ENCODE results near the gene TMEM255B. TPM values are rescaled to one million over a fixed set of nuclear protein-coding genes. Genes with fewer than 3 reads are reported as not detected.
"Not testable (repeated sequence)": the region's sequence is repeated elsewhere in the genome, so short reads cannot be mapped to it uniquely, and the experiment has no call there.

Gene TMEM255B
- total RNA-seq, 1 donor from 2014 or later = 2.2 TPM

- no peak for DNase-seq (ENCODE audit: low spot score)
- no peak overlapping the region for H3K27ac Mint-ChIP-seq
- H3K36me3 Mint-ChIP-seq (ENCODE audit: low read depth) = no peaks in the 10 kb centered on the region
- H3K4me1 Mint-ChIP-seq (ENCODE audit: low read depth) = no peaks in the 10 kb centered on the region
- intact Hi-C loops (cut with micrococcal nuclease) = no loop called here
- no peak overlapping the region for H3K4me3 Mint-ChIP-seq
- no peaks in the 10 kb centered on the region for H3K9me3 Mint-ChIP-seq
- no peaks in the 10 kb centered on the region for H3K27me3 Mint-ChIP-seq (ENCODE audit: insufficient read depth)
Measured at GRCh38 chr13:113794764-113795173, 35.7 kb downstream of the TMEM255B start.

- H3K4me1 Mint-ChIP-seq (ENCODE audit: low read depth); H3K36me3 Mint-ChIP-seq (ENCODE audit: low read depth); H3K27me3 Mint-ChIP-seq (ENCODE audit: insufficient read depth); intact Hi-C loops (cut with micrococcal nuclease); H3K9me3 Mint-ChIP-seq; DNase-seq (ENCODE audit: low spot score); H3K27ac Mint-ChIP-seq; H3K4me3 Mint-ChIP-seq: not testable (repeated sequence)
Measured at GRCh38 chr13:113795362-113795761, 36.3 kb downstream of the TMEM255B start.

DNA sequence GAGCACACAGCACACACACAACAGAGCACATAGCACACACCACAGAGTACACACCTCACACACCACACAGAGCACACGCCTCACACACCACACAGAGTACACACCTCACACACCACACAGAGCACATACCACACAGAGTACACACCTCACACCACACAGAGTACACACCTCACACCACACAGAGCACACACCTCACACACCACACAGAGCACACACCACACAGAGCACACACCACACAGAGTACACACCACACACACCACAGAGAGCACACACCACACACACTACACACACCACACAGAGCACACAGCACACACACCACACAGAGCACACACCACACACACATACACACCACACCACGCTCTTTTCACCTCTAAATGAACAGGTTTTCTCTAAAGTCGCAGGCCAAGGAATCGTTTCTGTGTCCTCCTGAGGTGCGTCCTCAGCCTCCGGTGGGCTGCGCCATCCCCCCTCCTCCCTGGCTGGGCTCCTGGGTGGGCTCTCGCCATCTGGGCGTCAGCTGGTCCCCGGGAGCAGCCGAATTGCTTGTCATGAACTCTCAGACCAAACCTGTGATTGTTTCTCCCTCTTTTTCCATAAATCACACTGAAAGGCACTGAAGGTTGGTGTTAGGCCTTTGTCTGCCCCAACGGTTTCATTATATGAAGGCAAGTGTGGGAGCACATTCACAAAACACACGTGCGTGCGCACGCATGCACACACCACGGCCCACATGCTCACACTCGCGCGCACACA is 37.4 kb downstream of the TMEM255B start:
- no peak overlapping the region for H3K27ac Mint-ChIP-seq
- no peaks in the 10 kb centered on the region for H3K4me1 Mint-ChIP-seq (ENCODE audit: low read depth)
- H3K27me3 Mint-ChIP-seq (ENCODE audit: insufficient read depth) = no peaks in the 10 kb centered on the region
- no peak for DNase-seq (ENCODE audit: low spot score)
- H3K4me3 Mint-ChIP-seq = no peak overlapping the region
- H3K9me3 Mint-ChIP-seq = no peaks in the 10 kb centered on the region
- H3K36me3 Mint-ChIP-seq (ENCODE audit: low read depth) = no peaks in the 10 kb centered on the region
- intact Hi-C loops (cut with micrococcal nuclease) = no loop called here

DNA sequence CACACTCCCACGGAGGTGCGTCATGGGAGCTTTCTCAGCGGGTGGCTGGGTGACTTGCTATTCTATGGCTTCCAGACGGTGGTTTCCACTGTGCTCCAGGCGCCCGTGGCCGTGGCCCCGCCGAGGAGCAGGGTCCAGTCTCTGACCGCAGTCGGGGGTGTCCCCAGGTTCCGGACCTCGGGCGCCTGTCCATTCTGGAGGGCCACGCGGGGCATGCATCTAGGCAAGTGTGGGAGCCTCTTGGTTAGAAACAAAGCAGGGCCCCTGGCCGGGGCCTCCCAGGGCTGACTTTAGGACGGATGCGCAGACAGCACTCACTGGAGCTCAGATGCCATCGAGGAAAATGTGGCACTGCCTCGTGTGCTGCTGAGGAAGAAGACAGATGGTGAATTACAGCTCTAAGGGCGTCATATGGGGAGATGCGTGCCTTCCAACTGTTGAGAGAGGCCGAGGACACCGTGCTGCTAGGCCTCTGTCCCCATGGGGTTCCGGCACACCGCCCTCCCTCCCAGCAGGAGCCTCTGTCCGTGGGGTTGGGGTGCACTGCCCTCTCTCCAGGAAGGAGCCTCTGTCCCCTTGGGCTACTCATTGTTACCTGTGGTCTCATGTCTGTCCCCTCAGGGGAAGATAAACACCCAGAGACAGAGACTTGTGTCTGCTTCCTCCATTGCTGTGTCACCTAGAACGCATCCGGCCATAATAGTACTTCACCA is 38.1 kb downstream of the TMEM255B start:
- no peak overlapping the region for H3K4me3 Mint-ChIP-seq
- no peak for DNase-seq (ENCODE audit: low spot score)
- no peaks in the 10 kb centered on the region for H3K36me3 Mint-ChIP-seq (ENCODE audit: low read depth)
- no peaks in the 10 kb centered on the region for H3K9me3 Mint-ChIP-seq
- no peaks in the 10 kb centered on the region for H3K4me1 Mint-ChIP-seq (ENCODE audit: low read depth)
- intact Hi-C loops (cut with micrococcal nuclease) = no loop called here
- no peaks in the 10 kb centered on the region for H3K27me3 Mint-ChIP-seq (ENCODE audit: insufficient read depth)
- no peak overlapping the region for H3K27ac Mint-ChIP-seq

DNA sequence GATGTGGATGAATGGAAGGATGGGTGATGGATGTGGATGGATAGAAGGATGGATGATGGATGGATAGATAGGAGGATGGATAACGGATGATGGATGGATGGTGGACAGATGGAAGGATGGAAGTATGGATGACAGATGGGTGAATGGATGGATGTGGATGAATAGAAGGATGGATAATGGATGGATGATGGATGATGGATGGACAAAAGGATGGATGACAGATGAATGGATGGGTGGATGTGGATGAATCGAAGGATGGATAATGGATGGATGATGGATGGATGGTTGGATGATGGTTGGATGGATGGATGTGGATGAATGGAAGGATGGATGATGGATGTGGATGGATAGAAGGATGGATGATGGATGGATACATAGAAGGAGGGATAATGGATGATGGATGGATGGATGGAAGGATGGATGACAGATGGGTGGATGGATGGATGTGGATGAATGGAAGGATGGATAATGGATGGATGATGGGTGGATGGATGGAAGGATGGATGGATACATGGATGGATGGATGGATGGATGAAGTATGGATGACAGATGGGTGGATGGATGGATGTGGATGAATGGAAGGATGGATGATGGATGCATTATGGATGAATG is 39.3 kb downstream of the TMEM255B start:
- no peaks in the 10 kb centered on the region for H3K36me3 Mint-ChIP-seq (ENCODE audit: low read depth)
- H3K27me3 Mint-ChIP-seq (ENCODE audit: insufficient read depth) = no peaks in the 10 kb centered on the region

DNA sequence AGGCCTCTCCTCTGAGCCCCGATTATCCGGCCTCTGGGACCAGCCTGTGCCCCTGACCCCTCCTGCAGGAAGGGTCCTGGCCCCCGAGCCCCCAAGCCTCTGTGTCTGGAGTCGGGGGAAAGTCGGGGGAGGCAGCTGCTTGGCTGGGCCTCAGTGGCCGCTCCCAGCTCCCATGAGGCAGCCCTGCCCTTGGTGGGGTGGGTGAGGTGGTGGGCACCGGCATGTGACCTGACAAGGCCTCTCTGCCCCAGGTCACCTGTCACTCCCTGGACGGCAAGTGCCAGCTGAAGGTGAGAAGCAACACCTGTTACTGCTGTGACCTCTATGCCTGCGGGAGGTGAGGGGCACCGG is 41.5 kb downstream of the TMEM255B start:
- no peak overlapping the region for H3K4me3 Mint-ChIP-seq
- no peaks in the 10 kb centered on the region for H3K27me3 Mint-ChIP-seq (ENCODE audit: insufficient read depth)
- no peak overlapping the region for H3K27ac Mint-ChIP-seq
- DNase-seq (ENCODE audit: low spot score) = no peak
- H3K36me3 Mint-ChIP-seq (ENCODE audit: low read depth) = no peaks in the 10 kb centered on the region
- intact Hi-C loops (cut with micrococcal nuclease) = no loop called here
- H3K9me3 Mint-ChIP-seq = no peaks in the 10 kb centered on the region
- no peaks in the 10 kb centered on the region for H3K4me1 Mint-ChIP-seq (ENCODE audit: low read depth)

More for the DNA sequence above, 39.3 kb downstream of the TMEM255B start:
- intact Hi-C loops (cut with micrococcal nuclease) = no loop called here
- H3K4me3 Mint-ChIP-seq = no peak overlapping the region
- H3K27ac Mint-ChIP-seq = no peak overlapping the region
- DNase-seq (ENCODE audit: low spot score) = no peak
- no peaks in the 10 kb centered on the region for H3K4me1 Mint-ChIP-seq (ENCODE audit: low read depth)
- no peaks in the 10 kb centered on the region for H3K9me3 Mint-ChIP-seq

DNA sequence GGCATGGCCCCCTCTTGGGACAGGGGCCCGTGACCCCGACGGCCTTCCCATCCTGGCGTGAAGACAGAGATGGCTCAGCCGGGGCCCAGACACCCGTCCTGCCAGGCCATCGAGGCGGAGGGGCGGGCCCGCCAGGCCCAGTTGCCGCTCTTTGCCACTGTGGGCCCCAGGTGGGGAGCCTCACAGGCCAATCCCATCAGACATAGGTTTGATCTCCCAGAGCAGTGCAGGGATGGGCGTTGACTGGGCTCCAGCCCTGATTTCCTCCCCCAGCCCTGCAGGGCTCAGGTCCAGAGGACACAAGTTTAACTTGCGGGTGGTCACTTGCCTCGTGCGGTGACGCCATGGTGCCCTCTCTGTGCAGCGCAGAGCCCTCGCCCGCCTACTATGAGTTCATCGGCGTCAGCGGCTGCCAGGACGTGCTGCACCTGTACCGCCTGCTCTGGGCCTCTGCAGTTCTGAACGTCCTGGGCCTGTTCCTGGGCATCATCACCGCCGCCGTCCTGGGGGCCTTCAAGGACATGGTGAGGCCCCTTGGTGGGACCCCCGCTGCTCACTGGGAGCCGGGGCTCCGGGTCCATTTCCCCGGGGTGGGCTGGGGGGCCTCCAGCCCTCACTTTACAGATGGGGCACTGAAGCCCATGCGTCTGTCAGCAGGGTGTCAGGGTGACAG is 42.4 kb downstream of the TMEM255B start:
- Mint-ChIP-seq H3K27me3 (ENCODE audit: insufficient read depth) (no peaks in the 10 kb centered on the region), H3K4me1 (ENCODE audit: low read depth) (no peaks in the 10 kb centered on the region), H3K27ac (no peak overlapping the region), H3K4me3 (no peak overlapping the region), H3K9me3 (no peaks in the 10 kb centered on the region), H3K36me3 (ENCODE audit: low read depth) (no peaks in the 10 kb centered on the region)
- DNase-seq (ENCODE audit: low spot score) = no peak
- intact Hi-C loops (cut with micrococcal nuclease) = no loop called here

DNA sequence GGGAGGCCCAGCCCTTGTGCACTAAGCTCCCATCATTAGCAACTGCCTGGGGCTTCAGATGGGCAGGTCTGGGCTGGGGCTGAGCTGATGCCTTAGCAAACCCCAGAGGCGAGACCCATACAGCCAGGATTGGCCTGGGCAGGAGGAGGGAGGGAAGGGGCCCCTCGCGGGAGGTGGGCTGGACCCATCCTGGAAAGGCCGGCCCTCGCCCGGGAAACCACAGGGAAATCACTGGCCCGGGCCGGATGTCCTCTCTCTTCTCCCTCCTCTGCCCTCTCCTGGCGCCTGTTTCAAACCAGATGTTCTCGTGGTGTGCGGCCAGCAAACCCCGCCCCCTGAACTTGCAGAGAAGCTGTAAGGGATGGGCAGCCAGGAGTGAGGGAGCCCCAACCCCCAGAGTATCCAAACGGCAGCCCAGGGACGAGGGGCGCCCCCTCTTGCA is 43.1 kb downstream of the TMEM255B start:
- no peaks in the 10 kb centered on the region for H3K27me3 Mint-ChIP-seq (ENCODE audit: insufficient read depth)
- intact Hi-C loops (cut with micrococcal nuclease) = no loop called here
- no peak overlapping the region for H3K4me3 Mint-ChIP-seq
- no peak for DNase-seq (ENCODE audit: low spot score)
- H3K27ac Mint-ChIP-seq = no peak overlapping the region
- no peaks in the 10 kb centered on the region for H3K36me3 Mint-ChIP-seq (ENCODE audit: low read depth)
- no peaks in the 10 kb centered on the region for H3K9me3 Mint-ChIP-seq
- no peaks in the 10 kb centered on the region for H3K4me1 Mint-ChIP-seq (ENCODE audit: low read depth)

- Mint-ChIP-seq H3K4me3 (no peak overlapping the region), H3K27me3 (ENCODE audit: insufficient read depth) (no peaks in the 10 kb centered on the region), H3K9me3 (no peaks in the 10 kb centered on the region), H3K27ac (no peak overlapping the region), H3K4me1 (ENCODE audit: low read depth) (no peaks in the 10 kb centered on the region), H3K36me3 (ENCODE audit: low read depth) (no peaks in the 10 kb centered on the region)
- DNase-seq (ENCODE audit: low spot score) = no peak
- intact Hi-C loops (cut with micrococcal nuclease) = no loop called here
Measured at GRCh38 chr13:113802761-113803160, 43.7 kb downstream of the TMEM255B start.

- intact Hi-C loops (cut with micrococcal nuclease) = no loop called here
- Mint-ChIP-seq H3K4me3 (no peak overlapping the region), H3K27ac (no peak overlapping the region), H3K27me3 (ENCODE audit: insufficient read depth) (no peaks in the 10 kb centered on the region), H3K36me3 (ENCODE audit: low read depth) (no peaks in the 10 kb centered on the region), H3K9me3 (peaks cover 8% of the 10 kb centered on the region), H3K4me1 (ENCODE audit: low read depth) (no peaks in the 10 kb centered on the region)
- DNase-seq (ENCODE audit: low spot score) = no peak
Measured at GRCh38 chr13:113803409-113804016, 44.5 kb downstream of the TMEM255B start.

DNA sequence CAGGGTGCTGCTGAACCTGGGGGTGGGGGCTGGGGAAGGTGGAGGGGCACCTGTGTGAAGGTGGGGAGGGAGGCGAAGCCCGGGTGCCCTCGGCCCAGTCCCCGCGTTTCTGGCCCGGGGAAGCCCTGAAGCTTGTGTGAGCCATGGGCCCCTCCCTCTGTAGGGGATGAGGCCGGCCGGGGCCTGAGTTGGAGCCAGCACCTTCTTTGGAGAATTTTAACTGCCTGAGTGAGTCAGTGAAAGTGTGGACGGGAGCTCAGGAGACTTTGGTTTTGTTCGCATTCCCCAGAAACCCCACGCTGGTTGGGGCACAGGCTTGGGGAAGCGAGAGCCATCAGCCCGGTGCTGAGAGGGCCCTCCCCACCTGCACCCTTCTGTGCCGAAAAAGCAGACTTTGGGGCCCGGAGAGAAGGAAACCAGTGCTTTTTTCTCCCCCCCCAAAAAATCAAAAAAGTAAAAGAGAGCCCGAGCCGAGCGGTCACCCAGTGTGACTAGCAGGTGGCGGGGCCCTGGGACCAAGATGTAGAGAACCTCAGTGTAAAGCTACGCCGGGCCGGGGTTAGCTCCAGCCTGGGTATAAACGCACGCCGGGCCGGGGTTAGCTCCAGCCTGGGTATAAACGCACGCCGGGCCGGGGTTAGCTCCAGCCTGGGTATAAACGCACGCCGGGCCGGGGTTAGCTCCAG is 45.1 kb downstream of the TMEM255B start:
- Mint-ChIP-seq H3K36me3 (ENCODE audit: low read depth) (no peaks in the 10 kb centered on the region), H3K4me1 (ENCODE audit: low read depth) (no peaks in the 10 kb centered on the region), H3K27ac (no peak overlapping the region), H3K27me3 (ENCODE audit: insufficient read depth) (no peaks in the 10 kb centered on the region), H3K9me3 (peaks cover 11% of the 10 kb centered on the region), H3K4me3 (no peak overlapping the region)
- DNase-seq (ENCODE audit: low spot score) = no peak
- intact Hi-C loops (cut with micrococcal nuclease) = no loop called here

DNA sequence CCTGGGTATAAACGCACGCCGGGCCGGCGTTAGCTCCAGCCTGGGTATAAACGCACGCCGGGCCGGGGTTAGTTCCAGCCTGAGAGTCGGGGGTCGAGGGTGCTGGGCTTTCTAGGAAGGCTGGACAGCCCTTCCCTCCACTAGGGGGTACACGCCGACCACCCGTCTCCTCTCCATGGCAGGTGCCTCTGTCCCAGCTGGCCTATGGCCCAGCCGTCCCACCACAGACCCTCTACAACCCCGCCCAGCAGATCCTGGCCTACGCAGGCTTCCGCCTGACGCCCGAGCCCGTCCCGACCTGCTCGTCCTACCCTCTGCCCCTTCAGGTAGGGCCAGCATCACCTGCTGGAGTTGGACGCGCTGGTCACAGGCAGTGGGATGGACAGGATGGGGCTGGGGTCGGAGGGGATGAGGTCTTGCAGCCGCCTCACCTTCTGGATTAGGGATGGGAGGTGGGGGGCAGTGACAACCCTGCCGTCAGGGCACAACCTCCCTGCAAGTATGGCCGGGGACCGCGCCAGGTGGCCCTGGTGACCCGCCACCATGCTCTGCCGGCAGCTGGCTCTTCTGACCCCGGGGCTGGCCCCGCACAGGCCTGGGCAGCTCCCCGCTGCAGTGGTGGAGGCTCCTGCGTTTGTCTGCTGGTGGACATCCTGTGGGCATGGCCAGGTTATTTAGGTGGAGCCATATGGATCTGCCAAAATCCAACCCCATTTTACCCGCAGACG is 45.8 kb downstream of the TMEM255B start:
- H3K27ac Mint-ChIP-seq = no peak overlapping the region
- H3K27me3 Mint-ChIP-seq (ENCODE audit: insufficient read depth) = no peaks in the 10 kb centered on the region
- H3K4me1 Mint-ChIP-seq (ENCODE audit: low read depth) = no peaks in the 10 kb centered on the region
- H3K4me3 Mint-ChIP-seq = no peak overlapping the region
- intact Hi-C loops (cut with micrococcal nuclease) = no loop called here
- H3K36me3 Mint-ChIP-seq (ENCODE audit: low read depth) = no peaks in the 10 kb centered on the region
- peaks cover 11% of the 10 kb centered on the region for H3K9me3 Mint-ChIP-seq
- DNase-seq (ENCODE audit: low spot score) = no peak

Measured in activated T-helper 1 cell treated with anti-CD3 and anti-CD28 coated beads, Interleukin-12 subunit alpha, Interleukin-12 subunit beta, Interleukin-2, Interleukin-4 antibody, amounts not matched to agents 30 ng/mL and 10 ng/mL and 1 ng/mL, durations not matched to agents 14 hours and 24 hours and 36 hours (primary cell).